Loucy (cell line): ENCODE data around the gene KSR2.

Experiments used
- EZH2phosphoT487 ChIP-seq: fragments of 200-600 bp; IDR thresholded peaks from 2 replicates; pipeline ENCODE4 v1.6.1; 2018; ENCODE audit warnings: antibody characterized with exemption, mild to moderate bottlenecking, moderate library complexity, borderline replicate concordance
- TF ChIP-seq, protein P1 (sequence below): fragments of 200-600 bp; sonication (generic); conservative IDR thresholded peaks from 2 replicates; pipeline ENCODE4 v1.5.1; 2014; ENCODE audit warnings: mild to moderate bottlenecking, antibody characterized with exemption, low read length

DNA sequence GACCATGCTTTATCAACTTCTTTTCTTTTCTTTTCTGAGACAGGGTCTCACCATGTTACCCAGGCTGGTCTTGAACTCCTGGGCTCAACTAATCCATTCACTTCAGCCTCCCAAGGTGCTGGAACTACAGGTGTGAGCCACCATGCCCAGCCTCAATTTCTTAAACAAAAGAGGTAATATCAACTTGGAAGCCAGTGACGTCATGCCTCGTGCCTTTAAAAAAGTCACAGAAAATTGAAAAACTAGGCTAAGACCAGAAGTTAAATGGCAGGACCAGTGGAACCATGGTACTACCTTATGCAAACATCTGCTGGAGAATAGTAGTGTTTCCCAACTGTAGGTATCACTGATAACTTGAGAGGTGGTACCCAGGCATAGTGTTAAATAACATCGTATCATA is 103.3 kb downstream of the KSR2 start:
- TF ChIP-seq, protein P1, sequence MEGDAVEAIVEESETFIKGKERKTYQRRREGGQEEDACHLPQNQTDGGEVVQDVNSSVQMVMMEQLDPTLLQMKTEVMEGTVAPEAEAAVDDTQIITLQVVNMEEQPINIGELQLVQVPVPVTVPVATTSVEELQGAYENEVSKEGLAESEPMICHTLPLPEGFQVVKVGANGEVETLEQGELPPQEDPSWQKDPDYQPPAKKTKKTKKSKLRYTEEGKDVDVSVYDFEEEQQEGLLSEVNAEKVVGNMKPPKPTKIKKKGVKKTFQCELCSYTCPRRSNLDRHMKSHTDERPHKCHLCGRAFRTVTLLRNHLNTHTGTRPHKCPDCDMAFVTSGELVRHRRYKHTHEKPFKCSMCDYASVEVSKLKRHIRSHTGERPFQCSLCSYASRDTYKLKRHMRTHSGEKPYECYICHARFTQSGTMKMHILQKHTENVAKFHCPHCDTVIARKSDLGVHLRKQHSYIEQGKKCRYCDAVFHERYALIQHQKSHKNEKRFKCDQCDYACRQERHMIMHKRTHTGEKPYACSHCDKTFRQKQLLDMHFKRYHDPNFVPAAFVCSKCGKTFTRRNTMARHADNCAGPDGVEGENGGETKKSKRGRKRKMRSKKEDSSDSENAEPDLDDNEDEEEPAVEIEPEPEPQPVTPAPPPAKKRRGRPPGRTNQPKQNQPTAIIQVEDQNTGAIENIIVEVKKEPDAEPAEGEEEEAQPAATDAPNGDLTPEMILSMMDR: no peak
- TF ChIP-seq EZH2phosphoT487: no peak
